Peyer's patch (tissue), 4 donors: ENCODE results near the gene POLR2M. TPM values are rescaled to one million over a fixed set of nuclear protein-coding genes. Genes with fewer than 3 reads are reported as not detected.
A peak's percentile ranks its signal among the peaks of the same experiment; 100 is the strongest.

Source experiments
- DNase-seq, 3 donors: peaks; one replicate each; pipeline ENCODE4 v3.0.0-alpha.2; 2017 to 2019
- H3K27ac ChIP-seq, 4 donors: fragments of 200-600 bp; sonication (generic); one replicate each; pipeline ENCODE4 v1.5.1; 2016 to 2019
- H3K27me3 ChIP-seq, 2 donors: fragments of 200-600 bp; sonication (generic); one replicate each; pipeline ENCODE4 v1.5.1; 2019
- H3K36me3 ChIP-seq, 3 donors: fragments of 200-600 bp; sonication (generic); one replicate each; pipeline ENCODE4 v1.5.1; 2016 to 2019
- H3K4me1 ChIP-seq, 4 donors: fragments of 200-600 bp; sonication (generic); one replicate each; pipeline ENCODE4 v1.5.1; 2016 to 2019
- H3K4me3 ChIP-seq, 4 donors: fragments of 200-600 bp; sonication (generic); 1 replicate in 3 of 4; 2 replicates in 1 of 4; pipeline ENCODE4 v1.5.1; 2016 to 2019; ENCODE audit warnings: mild to moderate bottlenecking in 1 of 4
- H3K9me3 ChIP-seq, 4 donors: fragments of 200-600 bp; sonication (generic); one replicate each; pipeline ENCODE4 v1.5.1; 2016 to 2019; ENCODE audit warnings: mild to moderate bottlenecking in 1 of 4
- POLR2A ChIP-seq, 2 donors: fragments of 450-650 bp; IDR thresholded peaks; one replicate each; pipeline ENCODE4 v1.5.1; 2017; ENCODE audit warnings: antibody characterized with exemption in 2 of 2, mild to moderate bottlenecking in 2 of 2, moderate library complexity in 2 of 2
- total RNA-seq, 4 donors: library from RNA; depleted of rRNA; stranded (reverse); fragments of >200 nt; gene quantifications; one replicate each; pipeline ENCODE4 v1.1.0, GENCODE V29; 2016
- TF ChIP-seq, protein P1 (sequence below), 6 experiments: fragments of 450-650 bp in 4 of 6; fragments of 200-600 bp in 2 of 6; sonication (generic) in 1 of 6; IDR thresholded peaks; one replicate each; pipeline ENCODE4 v1.5.1; 2017 to 2019; ENCODE audit warnings: antibody characterized with exemption in 6 of 6, mild to moderate bottlenecking in 3 of 6, moderate library complexity in 1 of 6

The POLR2M gene
- total RNA-seq: 100 to 1,000 TPM; 141 to 595 (median 211) TPM

DNA sequence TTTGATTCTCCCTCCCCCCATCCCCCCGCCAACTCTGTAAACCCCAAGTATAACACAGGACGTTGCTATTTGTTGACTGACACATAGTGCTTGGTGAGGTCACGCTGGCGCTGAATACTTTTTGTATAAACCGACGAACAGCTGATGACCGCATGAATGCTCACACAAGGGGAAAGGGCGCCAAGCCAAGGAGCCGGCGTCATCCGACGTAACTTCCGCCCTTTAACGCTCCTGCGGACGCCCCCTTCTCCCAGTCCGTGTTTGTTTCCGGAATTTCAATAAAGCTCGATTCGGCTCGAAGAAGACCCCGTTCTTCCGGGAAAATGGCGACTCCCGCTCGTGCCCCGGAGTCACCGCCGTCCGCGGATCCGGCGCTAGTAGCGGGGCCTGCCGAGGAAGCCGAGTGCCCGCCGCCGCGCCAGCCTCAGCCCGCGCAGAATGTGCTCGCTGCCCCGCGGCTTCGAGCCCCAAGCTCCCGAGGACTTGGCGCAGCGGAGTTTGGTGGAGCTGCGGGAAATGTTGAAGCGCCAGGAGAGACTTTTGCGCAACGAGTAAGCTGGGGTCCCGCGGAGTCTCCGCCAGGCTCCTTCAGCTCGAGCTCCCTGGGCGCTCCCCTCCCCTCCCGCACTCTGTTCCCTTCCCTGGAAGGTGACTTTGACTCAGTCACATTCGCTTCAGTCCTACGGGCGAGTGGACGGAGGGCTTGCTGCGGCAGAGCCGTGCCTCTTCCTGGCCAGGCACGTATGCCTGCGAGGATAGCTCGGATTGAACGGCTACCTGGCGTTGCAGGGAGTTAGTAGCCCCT is at the start of gene POLR2M:
POLR2M (plus strand) TSS at position 310 of the 805 bp plus-strand sequence; CDS start at position 439, 129 bp downstream.
- TF ChIP-seq, protein P1, sequence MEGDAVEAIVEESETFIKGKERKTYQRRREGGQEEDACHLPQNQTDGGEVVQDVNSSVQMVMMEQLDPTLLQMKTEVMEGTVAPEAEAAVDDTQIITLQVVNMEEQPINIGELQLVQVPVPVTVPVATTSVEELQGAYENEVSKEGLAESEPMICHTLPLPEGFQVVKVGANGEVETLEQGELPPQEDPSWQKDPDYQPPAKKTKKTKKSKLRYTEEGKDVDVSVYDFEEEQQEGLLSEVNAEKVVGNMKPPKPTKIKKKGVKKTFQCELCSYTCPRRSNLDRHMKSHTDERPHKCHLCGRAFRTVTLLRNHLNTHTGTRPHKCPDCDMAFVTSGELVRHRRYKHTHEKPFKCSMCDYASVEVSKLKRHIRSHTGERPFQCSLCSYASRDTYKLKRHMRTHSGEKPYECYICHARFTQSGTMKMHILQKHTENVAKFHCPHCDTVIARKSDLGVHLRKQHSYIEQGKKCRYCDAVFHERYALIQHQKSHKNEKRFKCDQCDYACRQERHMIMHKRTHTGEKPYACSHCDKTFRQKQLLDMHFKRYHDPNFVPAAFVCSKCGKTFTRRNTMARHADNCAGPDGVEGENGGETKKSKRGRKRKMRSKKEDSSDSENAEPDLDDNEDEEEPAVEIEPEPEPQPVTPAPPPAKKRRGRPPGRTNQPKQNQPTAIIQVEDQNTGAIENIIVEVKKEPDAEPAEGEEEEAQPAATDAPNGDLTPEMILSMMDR (IDR thresholded peaks at IDR 0.05): no peak
- TF ChIP-seq POLR2A (IDR thresholded peaks at IDR 0.05): peak; percentile 54 to 68
- H3K4me3 ChIP-seq: peak within 1 kb of the TSS; percentile 89 to 99 (median 92)
- H3K9me3 ChIP-seq: no peaks in the 10 kb centered on the region
- H3K27me3 ChIP-seq: no peaks in the 10 kb centered on the region
- H3K36me3 ChIP-seq: peaks cover 0 to 26% (median 0%) of the 10 kb centered on the region in 3 donors
- H3K27ac ChIP-seq: peak within 1 kb of the TSS; percentile 91 to 95 (median 92)
- H3K4me1 ChIP-seq: peaks cover 0 to 26% (median 0%) of the 10 kb centered on the region in 4 donors
- peak; percentile 90 to 98 (median 92) for DNase-seq

DNA sequence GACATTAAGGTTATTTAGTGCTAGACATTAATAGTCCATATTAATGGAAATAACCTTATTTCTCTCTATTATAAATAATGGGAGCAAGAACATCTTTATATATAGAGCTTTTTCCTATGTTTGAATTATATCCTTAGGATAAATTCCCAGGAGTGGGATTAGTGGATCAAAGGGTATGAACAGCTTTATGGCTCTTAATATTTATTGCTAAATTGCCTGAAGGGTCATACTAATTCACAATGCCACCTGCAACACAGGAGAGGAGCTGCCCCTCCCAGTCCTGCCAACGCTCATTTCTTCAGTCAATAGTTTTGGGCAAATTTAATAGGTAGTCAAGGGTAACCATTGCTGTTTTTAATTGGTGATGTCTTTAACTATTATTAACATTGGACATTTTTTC is 48.9 kb upstream of the POLR2M start:
- peaks cover 0 to 4% (median 0%) of the 10 kb centered on the region in 3 donors for H3K36me3 ChIP-seq
- TF ChIP-seq, protein P1 (IDR thresholded peaks at IDR 0.05): no peak
- no peak for TF ChIP-seq POLR2A (IDR thresholded peaks at IDR 0.05)
- peaks cover 0 to 8% (median 0%) of the 10 kb centered on the region in 4 donors for H3K4me1 ChIP-seq
- no peaks in the 10 kb centered on the region for H3K27me3 ChIP-seq
- H3K9me3 ChIP-seq: no peaks in the 10 kb centered on the region
- no peak overlapping the region for H3K4me3 ChIP-seq
- H3K27ac ChIP-seq: no peak overlapping the region
- DNase-seq: no peak

DNA sequence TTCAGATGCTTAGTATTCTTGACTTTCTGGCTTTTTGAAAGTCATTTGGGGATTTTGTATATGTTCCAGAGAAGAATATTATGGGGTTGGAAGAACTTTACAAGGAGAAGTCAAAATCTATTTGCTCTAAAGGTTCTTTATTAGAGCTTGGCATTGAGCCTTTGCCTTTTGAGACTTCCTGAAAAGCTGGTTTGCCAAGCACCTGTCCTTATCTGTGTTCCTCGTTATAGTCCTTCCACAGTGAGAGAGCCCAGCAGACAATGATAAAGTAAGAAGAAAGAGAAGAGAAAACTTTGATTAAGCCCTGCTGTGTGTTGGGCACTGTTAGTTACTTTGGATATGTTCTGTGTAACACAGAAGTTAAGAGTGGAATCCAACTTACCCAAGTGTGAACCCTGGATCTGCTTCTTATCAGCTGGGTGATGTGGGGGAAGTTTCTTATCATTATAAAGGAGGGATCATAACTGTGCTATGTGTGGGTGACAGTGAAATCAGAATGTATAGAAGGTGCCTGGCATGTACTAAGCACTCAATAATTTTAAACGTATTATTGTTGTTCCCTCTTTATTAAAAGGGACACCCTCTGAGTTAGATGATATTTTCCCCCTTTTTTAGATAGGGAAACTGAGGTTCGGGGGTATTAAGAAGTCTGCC is 44.3 kb upstream of the POLR2M start:
- Histone ChIP-seq H3K4me3 (no peak overlapping the region), H3K36me3 (peaks cover 0 to 4% (median 0%) of the 10 kb centered on the region in 3 donors), H3K9me3 (no peaks in the 10 kb centered on the region), H3K27me3 (no peaks in the 10 kb centered on the region), H3K4me1 (peaks cover 0 to 12% (median 0%) of the 10 kb centered on the region in 4 donors), H3K27ac (peak overlapping the region in 1 of 4 donors; percentile 25)
- TF ChIP-seq, protein P1 (IDR thresholded peaks at IDR 0.05): no peak
- TF ChIP-seq POLR2A (IDR thresholded peaks at IDR 0.05): no peak
- no peak for DNase-seq

DNA sequence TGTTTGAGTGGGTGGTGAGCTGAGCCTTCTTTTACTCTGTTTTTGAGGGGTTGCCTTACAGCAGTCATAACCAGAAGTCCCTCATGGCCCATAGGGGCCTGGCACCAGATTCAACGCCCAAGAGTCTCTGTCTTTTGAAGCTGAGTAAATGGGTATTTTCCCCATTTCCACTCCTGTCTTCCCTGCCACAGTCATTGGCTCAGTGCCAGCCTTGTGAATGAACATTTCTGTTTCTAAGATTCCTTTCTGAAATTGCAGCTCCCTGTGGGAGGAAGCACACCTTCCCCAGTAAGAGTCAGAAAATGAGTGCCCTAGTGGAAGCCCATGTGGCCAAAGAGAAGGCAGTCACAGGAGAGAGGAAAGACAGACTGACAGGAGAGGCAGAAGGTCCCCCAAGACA is 43.7 kb upstream of the POLR2M start:
- Histone ChIP-seq H3K27me3 (no peaks in the 10 kb centered on the region), H3K4me1 (peaks cover 0 to 17% (median 0%) of the 10 kb centered on the region in 4 donors), H3K9me3 (no peaks in the 10 kb centered on the region), H3K27ac (peak overlapping the region in 1 of 4 donors; percentile 25), H3K4me3 (no peak overlapping the region), H3K36me3 (peaks cover 0 to 4% (median 0%) of the 10 kb centered on the region in 3 donors)
- DNase-seq: no peak
- TF ChIP-seq, protein P1 (IDR thresholded peaks at IDR 0.05): no peak
- TF ChIP-seq POLR2A (IDR thresholded peaks at IDR 0.05): no peak

DNA sequence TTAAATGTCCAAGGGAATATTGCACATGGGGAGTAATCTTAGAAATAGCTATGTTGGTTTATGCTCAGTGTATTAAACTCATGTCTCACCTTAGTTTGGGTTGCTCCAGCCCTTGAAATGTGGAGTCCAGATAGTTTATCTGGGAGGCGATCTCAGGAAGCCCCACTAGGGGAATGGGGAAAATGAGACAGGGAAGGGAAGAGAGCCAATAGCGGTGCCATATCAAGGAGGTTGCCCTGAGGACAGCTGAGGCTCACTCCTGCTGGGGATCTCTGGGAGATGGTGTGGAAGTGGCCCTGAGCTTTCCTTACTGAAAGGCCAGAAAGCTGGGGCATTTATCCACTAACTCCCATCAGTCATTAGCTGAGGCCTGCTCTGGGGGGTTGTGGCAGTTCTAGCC is 43.3 kb upstream of the POLR2M start:
- Histone ChIP-seq H3K36me3 (peaks cover 0 to 4% (median 0%) of the 10 kb centered on the region in 3 donors), H3K27ac (no peak overlapping the region)

More for the DNA sequence above, 43.3 kb upstream of the POLR2M start:
- no peaks in the 10 kb centered on the region for H3K27me3 ChIP-seq
- no peak for DNase-seq
- peaks cover 0 to 21% (median under 1%) of the 10 kb centered on the region in 4 donors for H3K4me1 ChIP-seq
- TF ChIP-seq, protein P1 (IDR thresholded peaks at IDR 0.05): no peak
- no peak for TF ChIP-seq POLR2A (IDR thresholded peaks at IDR 0.05)
- no peaks in the 10 kb centered on the region for H3K9me3 ChIP-seq
- H3K4me3 ChIP-seq: no peak overlapping the region
